ENCODE measurements around the gene WWP2.
A peak's percentile ranks its signal among the peaks of the same experiment; 100 is the strongest.
"Not testable (repeated sequence)": the region's sequence is repeated elsewhere in the genome, so short reads cannot be mapped to it uniquely, and the experiment has no call there.

The WWP2 gene

GRCh38 chr16:69761983-69762813 is at the start of gene WWP2:
Gene WWP2 (plus strand): TSS chr16:69762332. CDS start chr16:69787011, 24,679 bp downstream.
- Mint-ChIP-seq H3K4me1 (peaks cover 30% of the 10 kb centered on the region), H3K27me3 (peaks cover 13% of the 10 kb centered on the region), H3K4me3 (peak within 1 kb of the TSS; percentile 83), H3K27ac (peak within 1 kb of the TSS; percentile 93), H3K36me3 (peaks cover 10% of the 10 kb centered on the region), H3K9me3 (no peaks in the 10 kb centered on the region)
- peak; percentile 91 for ATAC-seq

GRCh38 chr16:69712914-69713581 is 49.1 kb upstream of the WWP2 start:
- Mint-ChIP-seq H3K4me3 (no peak overlapping the region), H3K27me3 (no peaks in the 10 kb centered on the region)

GRCh38 chr16:69717066-69717465 is 45.1 kb upstream of the WWP2 start:
- H3K4me1 Mint-ChIP-seq, result no peaks in the 10 kb centered on the region
- no peak for ATAC-seq
- H3K27ac Mint-ChIP-seq, result no peak overlapping the region
- peaks cover 29% of the 10 kb centered on the region for H3K36me3 Mint-ChIP-seq
- H3K4me3 Mint-ChIP-seq, result no peak overlapping the region
- H3K9me3 Mint-ChIP-seq, result no peaks in the 10 kb centered on the region
- no peaks in the 10 kb centered on the region for H3K27me3 Mint-ChIP-seq

More at GRCh38 chr16:69712914-69713581, 49.1 kb upstream of the WWP2 start:
- ATAC-seq, result no peak
- Mint-ChIP-seq H3K27ac (no peak overlapping the region), H3K9me3 (no peaks in the 10 kb centered on the region), H3K36me3 (peaks cover 25% of the 10 kb centered on the region), H3K4me1 (no peaks in the 10 kb centered on the region)

DNA sequence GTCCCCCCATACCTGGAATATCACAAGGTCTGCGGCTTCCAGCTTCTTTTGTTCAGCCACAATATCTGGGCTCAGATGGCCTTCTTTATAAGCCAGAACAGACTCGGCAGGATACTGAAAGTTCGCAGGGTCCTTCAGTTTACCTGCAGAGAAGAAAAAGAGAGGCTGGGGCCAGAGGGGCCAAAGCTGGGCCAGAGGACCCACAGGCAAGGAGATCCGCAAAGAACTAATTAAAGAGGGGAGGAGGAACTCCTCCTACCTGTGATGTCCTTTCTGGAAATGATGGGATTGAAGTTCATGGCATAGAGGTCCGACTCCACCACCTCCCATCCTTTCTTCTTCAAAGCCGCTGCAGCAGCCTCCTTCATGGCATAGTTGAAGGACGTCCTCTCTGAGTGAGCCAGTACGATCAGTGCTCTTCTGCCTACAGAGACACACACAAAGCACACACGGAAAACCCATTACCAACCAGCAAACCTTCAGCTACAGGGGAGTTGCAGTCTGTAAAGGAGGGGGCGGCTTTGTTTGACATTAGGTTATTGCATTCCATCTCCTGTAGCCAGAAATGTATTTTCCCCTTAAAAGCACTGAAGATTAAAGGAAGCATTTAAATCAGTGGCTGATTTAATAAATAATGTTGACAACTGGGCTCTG is 43.9 kb upstream of the WWP2 start:
- Mint-ChIP-seq H3K27me3 (no peaks in the 10 kb centered on the region), H3K9me3 (no peaks in the 10 kb centered on the region), H3K4me3 (no peak overlapping the region), H3K27ac (no peak overlapping the region), H3K36me3 (peaks cover 29% of the 10 kb centered on the region), H3K4me1 (no peaks in the 10 kb centered on the region)
- no peak for ATAC-seq

DNA sequence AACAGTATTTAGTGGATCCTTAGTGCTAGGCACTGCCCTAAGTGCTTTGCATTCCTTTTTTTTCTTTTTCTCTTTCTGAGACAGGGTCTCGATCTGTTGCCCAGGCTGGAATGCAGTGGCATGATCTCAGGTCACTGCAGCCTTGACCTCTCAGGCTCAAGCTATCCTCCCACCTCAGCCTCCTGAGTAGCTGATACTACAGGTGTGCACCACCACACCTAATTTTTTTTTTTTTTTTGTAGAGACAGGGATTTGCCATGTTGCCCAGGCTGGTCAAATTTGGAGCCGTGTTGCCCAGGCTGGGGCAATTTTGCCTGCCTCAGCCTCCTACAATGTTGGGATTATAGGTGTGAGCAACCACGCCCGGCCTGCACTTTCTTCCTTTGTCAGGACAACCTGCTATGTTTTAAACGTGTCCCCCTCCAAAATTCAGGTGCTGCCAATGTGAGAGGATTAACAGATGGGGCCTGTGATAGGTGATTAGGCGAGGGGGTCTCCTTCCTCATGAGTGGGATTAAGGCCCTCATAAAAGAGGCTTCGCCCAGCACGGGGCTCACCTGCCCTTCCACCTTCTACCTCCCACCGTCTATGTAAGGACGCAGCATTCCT is 41.2 kb upstream of the WWP2 start:
- ATAC-seq, result no peak
- no peaks in the 10 kb centered on the region for H3K27me3 Mint-ChIP-seq
- no peak overlapping the region for H3K27ac Mint-ChIP-seq
- peaks cover 21% of the 10 kb centered on the region for H3K36me3 Mint-ChIP-seq
- H3K9me3 Mint-ChIP-seq, result no peaks in the 10 kb centered on the region
- no peak overlapping the region for H3K4me3 Mint-ChIP-seq
- no peaks in the 10 kb centered on the region for H3K4me1 Mint-ChIP-seq

DNA sequence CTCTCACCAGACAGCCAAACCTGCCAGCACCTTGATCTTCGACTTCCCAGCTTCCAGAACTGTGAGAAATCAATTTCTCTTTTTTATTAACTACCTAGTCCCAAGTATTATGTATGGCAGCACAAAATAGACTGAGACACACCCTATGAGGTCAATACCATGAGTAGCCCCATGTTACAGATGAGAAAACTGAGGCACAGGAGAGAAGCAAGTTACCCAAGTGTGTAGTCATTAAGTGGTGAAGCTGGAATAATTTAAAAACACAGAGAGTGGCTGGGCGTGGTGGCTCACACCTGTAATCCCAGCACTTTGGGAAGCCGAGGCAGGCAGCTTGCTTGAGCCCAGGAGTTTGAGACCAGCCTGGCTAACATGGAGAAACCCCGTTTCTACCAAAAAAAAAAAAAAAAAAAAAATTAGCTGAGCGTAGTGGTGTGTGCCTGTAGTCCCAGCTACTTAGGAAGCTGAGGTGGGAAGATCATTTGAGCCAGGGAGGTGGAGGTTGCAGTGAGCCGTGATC is 40.6 kb upstream of the WWP2 start:
- peaks cover 21% of the 10 kb centered on the region for H3K36me3 Mint-ChIP-seq
- no peak overlapping the region for H3K27ac Mint-ChIP-seq
- no peaks in the 10 kb centered on the region for H3K9me3 Mint-ChIP-seq
- no peaks in the 10 kb centered on the region for H3K27me3 Mint-ChIP-seq
- peaks cover 4% of the 10 kb centered on the region for H3K4me1 Mint-ChIP-seq
- ATAC-seq, result no peak
- no peak overlapping the region for H3K4me3 Mint-ChIP-seq

DNA sequence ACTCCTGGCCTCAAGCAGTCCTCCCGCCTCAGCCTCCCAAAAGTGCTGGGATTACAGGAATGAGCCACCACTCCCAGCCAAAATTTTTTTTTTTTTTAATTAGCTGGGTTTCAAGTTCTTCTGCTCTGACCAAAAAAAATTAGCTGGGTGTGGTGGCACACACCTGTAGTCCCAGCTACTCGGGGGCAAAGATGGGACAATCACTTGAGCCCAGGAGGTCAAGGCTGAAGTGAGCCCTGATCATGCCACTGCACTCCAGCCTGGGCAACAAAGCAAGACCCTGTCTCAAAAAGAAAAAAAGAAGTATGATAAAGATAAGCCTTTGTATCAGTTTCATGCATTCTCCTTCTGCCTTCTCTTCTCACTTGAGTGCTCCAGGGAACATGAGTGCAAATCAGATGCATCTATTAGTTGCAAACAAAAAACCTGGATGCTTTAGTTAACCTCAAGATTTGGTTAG is 37.7 kb upstream of the WWP2 start:
- Mint-ChIP-seq H3K9me3 (no peaks in the 10 kb centered on the region), H3K4me3 (no peak overlapping the region), H3K4me1 (peaks cover 19% of the 10 kb centered on the region), H3K27me3 (no peaks in the 10 kb centered on the region), H3K27ac (peak overlapping the region; percentile 91), H3K36me3 (peaks cover 6% of the 10 kb centered on the region)
- ATAC-seq, result no peak

DNA sequence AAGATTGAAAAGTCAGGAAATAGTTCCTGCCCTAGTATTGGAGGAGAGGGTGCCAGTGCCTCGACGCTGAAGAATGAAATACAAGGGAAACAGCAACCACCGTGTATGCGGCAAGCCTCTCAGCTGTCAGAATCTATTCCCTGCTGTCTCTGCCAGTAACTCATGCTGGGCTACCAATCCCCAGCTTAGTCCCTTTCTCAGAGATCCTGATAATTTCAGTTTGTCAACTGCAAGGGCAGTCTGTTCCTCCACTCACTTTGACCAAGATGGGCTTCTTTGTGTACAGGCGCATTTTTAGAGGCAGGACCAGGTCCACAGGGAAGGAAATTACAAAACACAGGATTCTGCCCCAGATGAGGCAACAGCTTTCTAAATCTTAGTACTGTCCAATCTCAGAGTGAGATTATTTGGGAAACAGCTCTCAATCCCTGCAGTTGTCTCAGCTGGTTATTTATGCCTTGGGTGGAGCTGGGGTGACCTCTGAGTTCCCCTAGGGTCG is 37.1 kb upstream of the WWP2 start:
- Mint-ChIP-seq H3K4me1 (peaks cover 19% of the 10 kb centered on the region), H3K27me3 (no peaks in the 10 kb centered on the region), H3K27ac (peak overlapping the region; percentile 91), H3K4me3 (peak overlapping the region; percentile 92), H3K36me3 (peaks cover 6% of the 10 kb centered on the region), H3K9me3 (no peaks in the 10 kb centered on the region)
- ATAC-seq, result no peak

DNA sequence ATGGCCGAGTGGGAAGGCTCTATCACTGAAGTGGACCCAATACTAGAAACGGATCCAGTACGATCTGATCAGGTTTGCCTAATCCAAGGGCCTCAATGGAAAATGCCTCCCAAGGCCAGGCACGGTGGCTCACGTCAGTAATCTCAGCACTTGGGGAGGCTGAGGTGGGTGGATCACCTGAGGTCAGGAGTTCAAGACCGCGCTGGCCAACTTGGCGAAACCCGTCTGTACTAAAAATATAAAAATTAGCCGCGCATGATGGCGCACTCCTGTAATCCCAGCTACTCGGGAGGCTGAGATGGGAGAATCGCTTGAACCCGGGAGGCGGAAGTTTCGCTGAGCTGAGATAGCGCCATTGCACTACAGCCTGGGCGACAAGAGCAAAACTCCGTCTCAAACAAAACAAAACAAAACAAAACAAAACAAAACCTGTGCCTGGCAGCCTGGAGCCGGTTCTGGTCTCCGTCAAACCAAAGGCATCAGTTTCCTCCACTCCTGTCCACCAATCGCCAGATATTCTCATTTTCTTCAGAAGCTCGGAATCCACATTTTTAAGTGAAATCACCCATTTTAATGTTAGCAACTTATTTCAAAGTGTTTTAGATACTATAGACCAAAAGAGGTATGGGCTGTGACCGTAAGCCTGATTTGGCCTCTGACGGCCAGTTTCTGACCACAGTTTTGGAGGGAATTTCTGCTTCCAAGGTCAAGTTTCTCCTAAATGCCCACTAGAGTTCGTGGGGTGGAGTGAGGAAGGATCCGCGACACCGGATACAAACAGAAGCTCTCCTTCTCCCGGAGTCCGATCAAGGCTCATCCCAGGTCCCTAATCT is 36.4 kb upstream of the WWP2 start:
- no peaks in the 10 kb centered on the region for H3K27me3 Mint-ChIP-seq
- peak overlapping the region; percentile 91 for H3K27ac Mint-ChIP-seq
- H3K9me3 Mint-ChIP-seq, result no peaks in the 10 kb centered on the region
- H3K4me3 Mint-ChIP-seq, result peak overlapping the region; percentile 92
- peaks cover 6% of the 10 kb centered on the region for H3K36me3 Mint-ChIP-seq
- H3K4me1 Mint-ChIP-seq, result peaks cover 19% of the 10 kb centered on the region
- ATAC-seq, result no peak

GRCh38 chr16:69726313-69727060 is 35.6 kb upstream of the WWP2 start, which contains the start of gene NQO1:
Gene NQO1 (minus strand): TSS chr16:69726560. CDS start chr16:69726439, 121 bp downstream.
- Mint-ChIP-seq H3K9me3 (no peaks in the 10 kb centered on the region), H3K4me3 (peak within 1 kb of the TSS; percentile 92), H3K27ac (peak within 1 kb of the TSS; percentile 91), H3K4me1 (peaks cover 19% of the 10 kb centered on the region), H3K27me3 (no peaks in the 10 kb centered on the region), H3K36me3 (peaks cover under 1% of the 10 kb centered on the region)
- peak; percentile 100 for ATAC-seq

GRCh38 chr16:69727916-69728270 is 34.2 kb upstream of the WWP2 start:
- H3K9me3 Mint-ChIP-seq, result no peaks in the 10 kb centered on the region
- H3K27me3 Mint-ChIP-seq, result no peaks in the 10 kb centered on the region
- peak overlapping the region; percentile 91 for H3K27ac Mint-ChIP-seq
- no peak overlapping the region for H3K4me3 Mint-ChIP-seq
- no peak for ATAC-seq
- H3K36me3 Mint-ChIP-seq, result no peaks in the 10 kb centered on the region
- peaks cover 19% of the 10 kb centered on the region for H3K4me1 Mint-ChIP-seq

- not testable (repeated sequence) for H3K27ac Mint-ChIP-seq
Observed at GRCh38 chr16:69729030-69729429, 33.1 kb upstream of the WWP2 start.

GRCh38 chr16:69731280-69731679 is 30.9 kb upstream of the WWP2 start:
- ATAC-seq, H3K4me3 Mint-ChIP-seq, H3K27me3 Mint-ChIP-seq, H3K36me3 Mint-ChIP-seq, H3K27ac Mint-ChIP-seq, H3K9me3 Mint-ChIP-seq: not testable (repeated sequence)
- peaks cover 17% of the 10 kb centered on the region for H3K4me1 Mint-ChIP-seq

More at GRCh38 chr16:69729030-69729429, 33.1 kb upstream of the WWP2 start:
- not testable (repeated sequence) for H3K4me3 Mint-ChIP-seq, H3K27me3 Mint-ChIP-seq, H3K9me3 Mint-ChIP-seq, ATAC-seq, H3K36me3 Mint-ChIP-seq
- peaks cover 19% of the 10 kb centered on the region for H3K4me1 Mint-ChIP-seq

Measured in stimulated activated memory B cell treated with anti-CD40 and anti-IgM and Interleukin-4, amounts not matched to agents 10 μg/mL and 1 μg/mL and 100 μg/mL, for 72 hours (primary cell).